Spleen (tissue), 7 donors: ENCODE data around the gene RUSC2.
"Not testable (repeated sequence)": the region's sequence is repeated elsewhere in the genome, so short reads cannot be mapped to it uniquely, and the experiment has no call there.

Experiments
- CTCF ChIP-seq, 11 experiments: fragments of 200-600 bp in 7 of 11; fragments of 450-650 bp in 4 of 11; sonication (generic) in 4 of 11; IDR thresholded peaks in 8 of 11; conservative IDR thresholded peaks in 3 of 11; 1 replicate in 7 of 11; 2 replicates in 4 of 11; pipeline versions ENCODE4 v1.4.0 to v1.8.0; 2016 to 2021; ENCODE audit warnings: antibody characterized with exemption in 11 of 11, inconsistent platforms in 4 of 11, mild to moderate bottlenecking in 1 of 11
- POLR2AphosphoS5 ChIP-seq, 3 donors: sonication (generic); formaldehyde crosslinking; IDR thresholded peaks; one replicate each; pipeline ENCODE4 v1.5.1; 2017; ENCODE audit warnings: antibody characterized with exemption in 3 of 3
- donor health status: DM: no; HTN: no; CAD: no; lungs with moderate emphysema.
- donor health status: DM: no; HTN: no; CAD: no.
- donor health status: DM: no; HTN: no; CAD: no.

GRCh38 chr9:35493119-35493518 is 3.2 kb downstream of the RUSC2 start:
- not testable (repeated sequence) for TF ChIP-seq POLR2AphosphoS5 (IDR thresholded peaks at IDR 0.05); CTCF (IDR thresholded peaks at IDR 0.05 in 8 of 11, conservative IDR thresholded peaks at IDR 0.05 in 3 of 11)
